ENCODE results near the gene INF2. TPM values are rescaled to one million over a fixed set of nuclear protein-coding genes. Genes with fewer than 3 reads are reported as not detected.

The INF2 gene
- total and polyA plus RNA-seq, 9 of the 15 experiments (the other 6 are each of a cell fraction or from before 2014, with no cell fraction given): 0.56 to 31.3 (median 7.8) TPM

GRCh38 chr14:104715416-104715815 is 26.0 kb downstream of the INF2 start (continued):
- TF ChIP-seq ELK3 (CRISPR knock-in tag; IDR thresholded peaks at IDR 0.05): no peak

GRCh38 chr14:104715871-104716270 is 26.5 kb downstream of the INF2 start:
- peaks cover 3% of the 10 kb centered on the region; the same call in 1 of the 2 replicates for H4K20me1 ChIP-seq (replicated peaks; ENCODE audit: control insufficient read depth, insufficient read depth, low read length)
- H3K4me3 ChIP-seq: no peak overlapping the region
- no peak for FAIRE-seq
- CTCF ChIA-PET (ENCODE audit: low intra/inter-chr PET ratio): no interaction called here
- no peaks in the 10 kb centered on the region for H3K79me2 ChIP-seq (ENCODE audit: control insufficient read depth, insufficient read depth, low read length)
- H3K36me3 ChIP-seq (ENCODE audit: control insufficient read depth, insufficient read depth, low read length): peaks cover 3% of the 10 kb centered on the region; the same call in 1 of the 3 replicates
- no peak for DNase-seq (ENCODE audit: extremely low read depth in 1 of 4, low spot score in 3 of 4)
- no peak overlapping the region for H2AFZ ChIP-seq (ENCODE audit: low read depth, low read length)
- no peaks in the 10 kb centered on the region for H3K9me1 ChIP-seq (ENCODE audit: control insufficient read depth, insufficient read depth, low read length)
- no peak overlapping the region for H3K9ac ChIP-seq (ENCODE audit: insufficient read depth in 1 of 2, low read depth in 2 of 2, low read length in 2 of 2)
- 84% methylated on average over 5 of the region's 12 CpGs for WGBS (ENCODE audit: insufficient coverage, low coverage, missing lambda C conversion rate)
- intact Hi-C loops (cut with micrococcal nuclease) (no loop called here), in situ Hi-C loops (cut with MboI) (no loop called here)
- H3K27ac ChIP-seq (ENCODE audit: extremely low read depth, low read depth, low read length): no peak overlapping the region
- H3K4me1 ChIP-seq (replicated peaks in 1 of 2; ENCODE audit: control insufficient read depth in 2 of 2, insufficient read depth in 2 of 2, low read length in 2 of 2): peaks cover 0 to 38% of the 10 kb centered on the region in 2 experiments; a peak in 2 of 5 replicates
- ATAC-seq: no peak
- no peaks in the 10 kb centered on the region for H3K9me3 ChIP-seq (replicated peaks; ENCODE audit: control insufficient read depth, insufficient read depth, low read depth, low read length)
- no TSS peak for BruUV-seq (replicated peaks)
- POLR2A ChIA-PET: no interaction called here
- H3K27me3 ChIP-seq (ENCODE audit: control insufficient read depth in 2 of 2, insufficient read depth in 2 of 2, low read length in 2 of 2): no peaks in the 10 kb centered on the region
- H3K4me2 ChIP-seq (ENCODE audit: insufficient read depth, low read length): no peak overlapping the region
- TF ChIP-seq ZKSCAN3 (CRISPR knock-in tag; IDR thresholded peaks at IDR 0.05) (no peak), CCNT2 (IDR thresholded peaks at IDR 0.05; ENCODE audit: borderline replicate concordance, extremely low read depth, insufficient read length, low read depth, low read length) (no peak), ZNF609 (CRISPR knock-in tag; IDR thresholded peaks at IDR 0.05; ENCODE audit: borderline replicate concordance) (no peak), ZNF280A (IDR thresholded peaks at IDR 0.05; ENCODE audit: low read depth, partially characterized antibody) (no peak), GTF2E2 (tag; IDR thresholded peaks at IDR 0.05) (no peak), KDM2B (CRISPR knock-in tag; IDR thresholded peaks at IDR 0.05) (no peak), SRF (CRISPR knock-in tag; IDR thresholded peaks at IDR 0.05) (no peak), NR2C2 (CRISPR knock-in tag; IDR thresholded peaks at IDR 0.05) (no peak), NR2C2 (tag; IDR thresholded peaks at IDR 0.05) (no peak)

All from K562 (cell line).